ENCODE measurements around the gene NUP153.

The NUP153 gene

DNA sequence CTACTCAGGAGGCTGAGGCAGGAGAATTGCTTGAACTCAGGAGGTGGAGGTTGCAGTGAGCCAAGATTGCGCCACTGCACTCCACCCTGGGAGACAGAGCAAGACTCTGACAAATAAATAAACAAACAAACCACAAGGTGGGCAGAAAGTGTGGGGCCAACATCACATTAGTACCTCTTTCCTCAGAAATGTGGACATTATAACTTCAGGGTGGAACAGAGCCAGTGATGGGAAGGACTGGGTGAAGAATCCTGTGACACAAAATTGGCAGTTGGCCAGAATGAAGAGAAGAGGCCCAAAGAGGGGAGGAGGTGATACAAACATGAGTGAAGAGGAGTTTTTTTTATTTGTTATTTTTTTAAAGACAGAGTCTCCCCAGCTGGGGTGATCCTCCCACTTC, 50.6 kb downstream of the NUP153 start:
- no peak for DNase-seq

DNA sequence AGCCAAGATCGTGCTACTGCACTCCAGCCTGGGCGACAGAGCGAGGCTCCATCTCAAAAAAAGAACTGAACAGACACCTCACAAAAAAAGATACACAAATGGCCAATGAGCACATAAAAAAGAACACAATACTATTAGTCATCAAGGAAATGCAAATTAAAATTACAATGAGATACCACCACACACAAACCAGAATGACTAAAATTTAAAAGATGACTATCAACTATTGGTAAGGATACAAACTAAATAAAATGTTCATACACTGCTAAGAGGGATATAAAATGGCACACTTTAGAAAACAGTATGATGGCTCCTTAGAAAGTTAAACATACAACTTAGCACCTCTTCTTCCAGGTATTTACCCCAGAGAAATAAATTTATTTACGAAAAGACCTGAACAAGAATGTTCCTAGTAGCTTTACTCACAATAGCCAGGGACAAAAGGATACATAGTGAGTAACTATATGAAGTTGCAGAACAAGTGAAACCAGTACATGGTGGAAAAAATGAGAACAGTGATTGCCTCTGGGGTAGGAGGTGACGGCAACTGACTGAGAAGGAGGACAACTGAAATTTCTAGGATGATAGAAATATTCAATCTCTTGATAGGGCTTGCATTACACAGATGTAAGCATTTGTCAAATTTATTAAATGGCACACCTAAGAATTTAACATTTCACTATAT, 53.4 kb downstream of the NUP153 start:
- no peak for DNase-seq

DNA sequence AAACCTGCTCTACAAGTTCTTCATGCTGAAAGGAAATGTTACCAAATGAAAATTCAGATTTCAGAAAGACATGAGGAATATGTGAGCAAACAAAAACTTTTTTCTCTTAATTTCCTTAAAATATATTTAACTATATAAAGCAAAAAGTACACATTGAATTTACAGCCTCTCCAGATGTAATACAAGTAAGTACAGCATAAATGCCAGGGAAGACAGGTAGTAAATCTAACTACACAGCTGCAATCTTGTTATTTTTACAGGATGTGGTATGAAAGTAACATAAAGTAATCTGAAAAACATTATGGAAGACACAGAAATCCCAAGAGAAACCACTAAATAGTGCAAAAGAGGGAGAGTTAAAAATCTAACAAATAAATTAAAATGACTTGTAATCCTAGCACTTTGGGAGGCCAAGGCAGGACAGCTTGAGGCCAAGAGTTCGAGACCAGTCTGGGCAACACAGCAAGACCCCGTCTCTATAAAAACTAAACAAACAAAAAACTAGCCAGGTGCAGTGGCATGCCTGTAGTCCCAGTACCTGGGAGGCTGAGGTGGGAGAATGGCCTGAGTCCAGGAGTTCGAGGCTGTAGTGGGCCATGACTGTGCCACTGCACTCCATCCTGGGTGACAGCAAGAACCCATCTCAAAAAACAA, 55.9 kb downstream of the NUP153 start:
- no peak for DNase-seq

DNA sequence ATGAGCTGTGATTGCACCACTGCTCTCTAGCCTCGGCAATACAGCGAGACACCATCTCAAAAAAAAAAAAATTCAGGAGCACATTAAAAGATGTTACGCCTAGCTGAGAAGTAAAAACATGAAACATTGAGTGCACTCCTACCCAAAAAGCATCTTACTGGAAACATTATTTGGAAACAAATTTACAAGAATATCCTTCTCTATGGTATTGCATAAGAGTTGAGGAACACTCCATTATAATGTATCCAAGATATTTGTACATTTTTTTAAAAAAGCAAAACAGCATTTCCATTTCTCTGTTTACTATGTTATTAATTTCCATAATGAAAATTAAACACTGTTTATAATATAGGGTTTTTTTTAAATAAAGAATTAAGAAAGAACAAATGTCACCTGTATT, 58.0 kb downstream of the NUP153 start:
- DNase-seq, result no peak

DNA sequence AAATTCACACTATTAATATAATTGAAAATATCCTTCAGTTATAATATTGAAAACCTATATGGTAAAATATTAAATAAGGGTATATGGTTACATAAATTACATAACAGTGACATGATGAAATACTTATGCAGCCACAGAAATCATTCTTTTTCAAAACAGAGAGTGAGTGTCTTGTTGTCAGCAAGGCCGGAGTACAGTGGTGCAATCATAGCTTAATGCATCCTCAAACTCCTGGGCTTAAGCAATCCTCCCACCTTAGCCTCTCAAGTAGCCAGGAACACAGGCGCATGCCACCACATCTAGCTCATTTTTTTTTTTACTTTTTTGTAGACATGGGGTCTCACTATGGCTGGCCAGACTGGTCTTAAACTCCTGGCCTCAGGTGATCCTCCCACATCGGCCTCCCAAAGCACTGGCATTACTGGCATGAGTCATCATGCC, 66.2 kb downstream of the NUP153 start:
- DNase-seq, result no peak

DNA sequence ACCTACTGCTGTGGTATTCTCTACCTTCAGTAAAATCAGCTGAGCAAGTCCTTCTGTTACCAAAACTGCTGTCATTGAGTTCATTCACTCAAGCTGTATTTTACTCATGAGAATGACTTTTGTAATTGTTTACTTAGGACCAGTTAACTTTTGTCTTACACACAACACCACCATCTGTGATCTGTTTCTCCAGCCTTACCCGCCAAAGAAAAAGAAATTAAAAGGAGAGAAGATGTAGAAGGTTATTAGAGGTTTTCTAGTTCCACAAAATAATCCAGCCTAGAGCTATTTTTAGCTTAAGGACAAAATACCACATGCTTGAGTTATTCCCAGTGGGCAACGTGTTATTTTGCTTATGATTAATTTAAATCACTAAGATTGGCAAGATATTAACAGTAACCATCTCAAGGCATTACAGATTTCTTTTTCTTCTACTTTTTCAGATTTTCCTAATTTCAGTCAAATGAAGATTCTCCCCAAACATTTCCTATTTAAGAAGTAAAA, 68.5 kb downstream of the NUP153 start:
- no peak for DNase-seq

DNA sequence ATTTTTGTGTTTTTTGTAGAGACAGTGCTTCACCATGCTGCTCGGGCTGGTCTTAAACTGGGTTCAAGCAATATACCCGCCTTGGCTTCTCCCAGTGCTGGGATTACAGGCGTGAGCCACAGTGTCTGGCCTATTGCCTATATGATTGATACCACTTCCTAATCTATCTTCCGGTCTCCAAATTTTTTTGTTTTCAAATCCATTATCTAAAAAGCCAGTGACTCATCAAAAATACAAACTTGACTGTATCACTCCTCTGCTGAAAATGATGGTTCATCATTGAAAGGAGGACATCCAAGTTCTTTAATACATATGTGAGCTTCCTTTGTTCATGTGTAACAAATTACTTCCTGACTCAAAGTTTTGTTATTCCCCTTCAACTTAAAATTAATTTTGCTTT, 71.2 kb downstream of the NUP153 start:
- no peak for DNase-seq

DNA sequence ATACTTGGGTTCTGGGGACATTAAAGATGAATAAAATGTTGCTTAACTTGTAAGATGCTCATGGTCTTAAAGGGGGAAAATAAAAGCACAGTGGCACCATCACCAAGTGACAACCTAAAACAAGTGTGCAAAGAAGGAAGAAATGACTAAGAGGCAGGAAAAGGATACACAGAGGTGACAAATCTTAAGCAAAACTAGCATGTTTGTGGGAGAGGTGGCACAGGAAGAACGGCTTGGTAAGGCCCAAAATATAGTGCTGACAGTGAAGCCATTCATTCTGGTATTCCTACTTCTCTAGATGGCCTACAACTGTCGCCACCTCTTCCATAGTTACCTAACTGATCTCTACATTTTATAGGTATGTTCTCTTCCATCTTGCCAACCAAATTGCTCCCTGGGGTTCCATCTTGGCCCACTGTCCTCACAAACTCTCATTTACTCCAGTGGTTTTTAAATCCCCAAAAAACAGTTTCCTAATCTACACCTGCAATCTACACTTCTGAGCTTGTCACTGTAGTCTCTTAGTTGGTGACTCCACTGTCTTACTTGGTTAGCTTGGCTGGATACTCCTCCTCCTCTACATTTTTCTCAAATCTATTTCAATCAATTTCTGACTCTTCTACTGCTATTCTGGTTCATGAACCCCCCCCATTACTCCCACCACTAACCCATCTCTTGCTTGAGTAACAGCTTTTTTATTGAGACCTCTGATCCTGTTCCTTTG, 73.1 kb downstream of the NUP153 start:
- DNase-seq, result no peak

DNA sequence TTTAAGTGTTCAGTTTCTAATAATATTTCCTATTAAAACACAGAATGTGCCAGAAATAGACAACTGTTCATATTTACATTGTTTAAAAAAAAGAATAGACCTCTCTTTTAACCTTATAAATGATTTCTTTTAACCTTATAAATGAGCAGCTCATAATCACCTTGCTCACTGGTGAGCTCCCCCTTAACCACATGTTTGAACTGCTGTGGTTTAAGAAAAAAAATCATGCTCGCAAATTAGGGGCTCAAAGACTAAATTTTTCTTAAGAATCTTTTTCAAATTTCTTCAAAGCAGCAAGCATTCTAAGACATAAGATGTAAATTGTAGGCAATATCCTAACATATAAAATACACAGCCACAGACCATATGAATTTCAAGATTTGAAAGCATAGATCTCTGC, 73.8 kb downstream of the NUP153 start:
- DNase-seq, result no peak

DNA sequence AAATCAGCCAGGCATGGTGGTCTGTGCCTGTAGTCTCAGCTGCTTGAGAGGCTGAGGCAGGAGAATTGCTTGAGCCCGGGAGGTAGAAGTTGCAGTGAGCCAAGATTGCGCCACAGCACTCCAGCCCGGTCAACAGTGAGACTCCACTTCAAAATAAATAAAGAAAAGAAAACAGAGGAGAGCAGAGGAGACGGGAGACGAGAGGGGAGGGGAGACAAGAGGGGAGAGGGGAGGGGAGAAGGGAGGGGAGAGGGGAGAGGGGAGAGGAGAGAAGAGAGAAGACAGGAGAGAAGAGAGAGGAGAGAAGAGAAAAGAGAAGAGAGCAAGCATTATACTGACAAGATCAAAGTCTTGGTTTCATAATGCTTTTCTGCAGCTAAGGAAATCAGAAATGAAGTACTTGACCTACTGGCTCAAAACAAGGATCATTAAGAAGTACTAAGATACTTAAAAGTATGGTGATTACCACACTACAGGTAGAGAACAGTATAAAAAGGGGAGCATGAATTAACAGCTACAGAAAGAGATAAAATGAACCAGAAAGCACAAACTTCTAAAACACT, 76.1 kb downstream of the NUP153 start:
- DNase-seq, result no peak

DNA sequence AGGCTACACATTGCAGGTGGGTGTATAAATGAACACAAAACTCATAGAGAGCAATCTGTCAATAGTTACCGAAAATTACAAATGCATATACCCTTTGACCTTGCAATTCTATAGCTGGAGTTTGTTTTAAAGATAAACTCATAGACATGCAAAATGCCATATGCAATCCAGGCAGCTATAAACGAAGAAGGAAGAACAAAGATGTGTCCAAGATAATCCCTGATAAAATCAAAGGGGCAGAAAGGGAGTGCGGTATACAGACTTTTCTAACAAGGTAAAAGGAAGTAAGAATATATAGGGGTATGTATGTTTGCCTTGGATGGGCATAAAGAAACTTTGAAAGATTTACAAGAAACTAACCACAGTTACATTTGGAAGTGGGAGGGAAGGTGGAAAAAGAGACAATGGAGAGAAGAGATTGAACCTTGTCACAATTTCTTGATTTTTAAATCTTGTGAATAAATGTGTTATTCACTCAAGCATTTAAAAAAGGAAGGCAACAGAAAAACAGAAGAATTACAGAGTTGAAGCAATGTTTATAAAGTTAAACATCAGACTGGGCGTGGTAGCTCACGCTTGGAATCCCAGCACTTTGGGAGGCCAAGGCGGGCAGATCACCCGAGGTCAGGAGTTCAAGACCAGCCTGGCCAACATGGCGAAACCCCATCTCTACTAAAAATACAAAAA, 76.8 kb downstream of the NUP153 start:
- no peak for DNase-seq

DNA sequence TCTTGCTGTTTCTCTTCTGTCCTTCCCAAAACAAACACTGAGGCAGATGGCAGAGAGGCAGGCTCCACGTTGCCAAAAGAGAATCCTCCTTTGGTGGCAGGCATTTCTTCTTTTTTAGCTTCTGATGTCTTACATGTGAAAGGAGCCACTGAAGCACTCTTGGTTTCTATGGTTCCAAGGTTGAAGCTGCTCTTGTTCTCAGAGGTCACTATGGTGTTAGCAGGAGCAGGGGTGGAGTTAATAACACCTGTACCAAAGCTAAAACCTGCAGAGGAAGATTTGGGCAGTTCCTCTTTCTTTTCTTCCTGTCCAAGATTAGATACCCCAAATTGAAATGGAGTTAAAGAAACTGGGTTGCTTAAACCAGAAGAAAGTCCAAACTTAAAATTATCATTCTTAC, 77.9 kb downstream of the NUP153 start:
- no peak for DNase-seq

DNA sequence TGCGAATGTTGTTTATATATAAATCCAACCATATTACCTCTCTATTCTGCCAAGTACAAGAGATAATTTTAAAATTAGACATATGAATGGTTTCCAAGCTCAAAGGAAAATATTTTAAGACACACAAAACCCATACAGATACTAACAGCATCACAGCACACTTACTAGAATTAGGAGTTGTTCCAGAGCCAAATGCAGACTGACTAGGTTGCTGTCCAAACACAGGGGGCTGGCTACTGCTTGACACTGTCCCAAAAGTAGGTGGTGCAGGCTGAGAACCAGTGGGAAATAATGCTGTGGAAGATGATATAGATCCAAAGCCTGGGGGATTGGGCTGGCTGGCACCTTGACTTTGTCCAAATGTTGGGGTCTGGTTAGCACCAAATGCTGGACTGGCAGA, 82.3 kb downstream of the NUP153 start:
- DNase-seq, result no peak

DNA sequence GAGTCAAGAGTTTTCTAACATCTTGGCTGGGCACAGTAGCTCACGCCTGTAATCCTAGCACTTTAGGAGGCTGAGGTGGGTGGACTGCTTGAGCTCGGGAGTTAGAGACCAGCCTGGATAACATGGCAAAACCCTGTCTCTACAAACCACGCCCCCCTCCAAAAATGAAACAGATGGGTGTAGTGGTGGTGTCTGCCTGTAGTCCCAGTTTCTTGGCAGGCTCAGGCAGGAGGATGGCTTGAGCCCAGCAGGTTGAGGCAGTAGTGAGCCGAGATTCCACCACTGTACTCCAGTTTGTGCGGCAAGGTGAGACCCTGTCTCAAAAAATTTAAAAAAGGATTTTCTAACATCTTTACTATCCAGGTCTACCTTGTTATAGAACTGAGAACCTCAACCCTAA, 84.6 kb downstream of the NUP153 start:
- no peak for DNase-seq

DNA sequence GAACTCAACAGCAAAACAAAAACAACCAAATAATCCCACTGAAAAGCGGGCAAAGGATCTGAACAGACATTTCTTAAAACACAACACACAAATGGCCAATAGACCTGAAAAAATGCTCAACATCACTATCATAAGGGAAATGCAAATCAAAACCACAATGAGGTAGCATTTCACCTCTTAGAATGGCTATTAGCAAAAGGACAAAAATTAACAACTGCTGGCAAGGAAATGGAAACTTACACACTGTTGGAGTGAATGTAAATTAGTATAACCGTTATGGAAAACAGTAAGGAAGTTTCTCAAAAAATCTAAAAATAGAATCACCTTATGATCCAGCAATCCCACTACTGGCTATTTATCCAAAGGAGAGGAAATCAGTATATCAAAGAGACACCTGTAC, 85.7 kb downstream of the NUP153 start:
- DNase-seq, result no peak

DNA sequence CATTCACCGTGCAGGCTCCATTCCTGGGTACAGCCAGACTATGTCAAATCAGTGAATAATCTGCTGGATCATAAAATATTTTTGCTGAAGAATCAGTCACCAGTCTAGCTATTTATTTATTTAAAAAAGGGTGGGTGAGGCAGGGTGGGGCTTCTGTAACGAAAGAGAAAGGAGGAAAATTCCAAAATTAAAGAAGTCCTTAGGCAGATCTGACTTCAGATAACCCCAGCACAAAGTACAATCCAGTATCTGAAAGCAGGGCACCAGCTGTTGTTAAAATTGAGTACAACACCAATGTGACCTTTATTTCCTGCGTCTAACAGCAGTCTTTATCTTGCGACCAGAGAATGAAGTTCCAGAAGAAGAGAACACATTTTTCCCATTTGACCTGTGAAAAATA, 90.9 kb downstream of the NUP153 start:
- DNase-seq, result no peak

DNA sequence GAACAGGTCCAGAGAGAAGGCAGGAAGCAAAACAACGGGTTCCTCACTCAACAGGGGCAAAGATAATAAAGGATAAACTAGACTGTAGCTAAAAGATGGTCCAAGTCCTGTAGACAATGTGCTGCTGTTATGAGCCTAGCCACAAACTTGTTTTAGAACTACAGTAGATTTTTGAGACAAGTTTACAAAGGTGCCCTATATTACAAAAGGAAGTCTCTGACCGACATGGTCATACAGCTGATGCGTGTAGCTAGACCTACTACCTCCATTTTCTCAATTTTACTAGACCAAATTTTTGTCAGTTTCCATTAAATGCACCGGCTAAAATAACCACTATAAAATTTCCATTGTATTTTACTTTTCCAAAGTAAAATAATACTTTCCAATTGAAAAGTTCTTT, 94.7 kb downstream of the NUP153 start:
- DNase-seq, result no peak

DNA sequence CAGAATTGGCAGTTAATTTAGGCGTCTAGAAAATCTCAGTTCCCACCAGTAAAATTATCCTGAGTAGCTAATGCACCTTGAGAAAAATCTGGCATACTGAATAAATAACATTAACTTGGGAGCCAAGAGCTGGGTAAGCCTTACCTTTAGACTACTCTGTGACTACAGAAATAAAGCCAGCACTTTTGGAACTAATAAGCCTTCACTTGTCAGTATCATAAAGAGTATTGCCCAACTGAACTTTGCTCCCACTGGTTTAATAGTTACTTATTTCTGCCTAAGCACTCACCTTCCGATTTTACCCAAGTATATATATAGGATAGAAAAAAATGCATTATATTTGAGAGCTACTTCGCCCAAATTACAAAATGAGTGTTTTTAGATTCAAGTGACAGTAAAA, 95.9 kb downstream of the NUP153 start:
- DNase-seq, result no peak

DNA sequence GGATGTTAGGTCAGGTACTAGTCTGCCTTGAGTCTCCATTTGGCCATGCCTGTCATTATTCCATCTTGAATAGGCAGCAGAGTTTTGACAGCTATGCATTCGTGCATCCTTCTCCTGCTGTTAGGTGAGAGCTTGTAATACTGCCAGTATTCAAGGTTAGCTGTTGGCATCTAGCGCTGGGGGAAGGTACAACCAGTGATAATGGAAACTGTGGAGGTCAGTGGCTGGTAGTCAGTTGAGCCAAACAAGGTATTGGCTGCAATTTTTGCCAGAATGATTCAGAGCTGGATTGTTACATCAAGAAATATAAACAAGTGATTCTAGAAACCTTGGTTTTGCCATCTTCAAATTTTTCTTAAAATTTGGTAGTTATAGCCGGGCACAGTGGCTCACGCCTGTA, 100.1 kb downstream of the NUP153 start:
- no peak for DNase-seq

DNA sequence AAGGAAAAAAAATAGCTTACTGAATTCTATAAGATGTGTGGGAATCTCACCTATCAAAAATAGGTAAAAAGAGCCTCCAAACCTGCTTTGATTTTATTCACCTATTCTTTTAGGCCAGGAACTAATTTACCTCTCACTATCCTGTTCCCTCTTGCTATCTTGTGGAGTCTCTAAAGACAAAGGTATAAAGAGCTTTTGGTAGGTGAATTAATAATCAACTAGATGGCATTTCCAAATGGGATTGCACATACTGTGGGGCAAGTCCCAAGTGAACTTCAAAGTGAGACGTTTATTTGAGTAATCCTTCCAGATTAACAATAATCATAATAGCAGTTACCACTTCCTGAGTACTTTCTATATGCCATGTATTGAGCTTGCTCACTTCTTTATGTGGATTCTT, 103.8 kb downstream of the NUP153 start:
- no peak for DNase-seq

DNA sequence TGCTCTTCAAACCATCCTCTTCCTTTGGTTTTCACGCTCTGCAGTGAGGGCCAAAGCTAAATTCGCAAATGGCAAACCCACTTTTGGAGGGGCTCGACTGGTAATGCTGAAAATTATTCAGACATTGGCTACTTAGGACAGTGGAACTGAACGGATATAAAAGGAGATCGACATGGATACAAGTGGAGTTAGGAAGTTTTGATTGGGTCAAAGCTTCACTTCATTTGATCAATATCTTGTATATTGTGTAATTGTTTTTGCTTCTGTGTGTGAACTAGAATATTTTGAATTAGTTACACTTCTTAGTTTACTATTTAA, 105.4 kb downstream of the NUP153 start:
- DNase-seq, result no peak

DNA sequence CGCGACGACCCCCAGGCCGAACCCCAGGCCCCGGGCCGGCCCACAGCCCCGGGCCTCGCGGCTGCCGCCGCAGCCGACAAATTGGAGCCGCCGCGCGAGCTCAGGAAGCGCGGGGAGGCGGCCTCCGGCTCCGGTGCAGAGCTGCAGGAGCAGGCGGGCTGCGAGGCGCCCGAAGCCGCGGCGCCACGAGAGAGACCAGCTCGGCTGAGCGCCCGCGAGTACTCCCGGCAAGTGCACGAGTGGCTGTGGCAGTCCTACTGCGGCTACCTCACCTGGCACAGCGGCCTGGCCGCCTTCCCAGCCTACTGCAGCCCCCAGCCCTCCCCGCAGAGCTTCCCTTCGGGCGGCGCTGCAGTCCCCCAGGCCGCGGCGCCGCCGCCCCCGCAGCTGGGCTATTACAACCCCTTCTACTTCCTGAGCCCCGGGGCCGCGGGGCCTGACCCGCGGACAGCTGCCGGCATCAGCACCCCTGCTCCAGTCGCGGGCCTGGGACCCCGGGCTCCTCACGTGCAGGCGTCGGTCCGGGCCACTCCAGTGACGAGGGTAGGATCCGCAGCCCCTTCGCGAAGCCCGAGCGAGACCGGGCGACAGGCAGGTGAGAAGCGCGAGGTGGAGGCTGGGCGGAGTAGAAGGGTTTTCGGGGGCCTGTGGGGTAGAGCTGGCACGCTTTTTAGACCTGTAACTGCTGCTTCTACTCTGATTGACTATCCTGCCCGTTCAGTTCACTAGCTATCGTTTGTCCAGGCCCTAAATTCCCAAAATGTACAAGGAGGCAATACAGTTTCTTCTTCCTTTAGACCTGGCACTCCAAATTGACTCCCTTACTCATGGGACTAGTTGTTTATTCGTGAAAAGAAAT, 106.0 kb downstream of the NUP153 start:
- DNase-seq, result peak; percentile 25
